Osteoblast (primary cell): Measurements from ENCODE around the gene UTF1. TPM values are rescaled to one million over a fixed set of nuclear protein-coding genes. Genes with fewer than 3 reads are reported as not detected.

Source experiments
- DNase-seq: peaks from one replicate; pipeline ENCODE4 v3.0.0; 2011; ENCODE audit warnings: low spot score, mixed read lengths; ENCODE audit not compliant: insufficient read length; ENCODE audit errors: missing footprints
- H2AFZ ChIP-seq: 2 replicates; pipeline ENCODE4 v1.6.0; 2011; ENCODE audit warnings: mild to moderate bottlenecking, low read length
- H3K27ac ChIP-seq: 2 replicates; pipeline ENCODE4 v1.5.1; 2011; ENCODE audit warnings: mild to moderate bottlenecking, low read depth, low read length, moderate library complexity
- H3K27me3 ChIP-seq: 2 replicates; pipeline ENCODE4 v1.6.0; 2012; ENCODE audit warnings: mild to moderate bottlenecking, control low read depth, inconsistent platforms, low read length, moderate library complexity; ENCODE audit not compliant: insufficient read depth
- H3K36me3 ChIP-seq: 2 replicates; pipeline ENCODE4 v1.5.1; 2011; ENCODE audit warnings: mild to moderate bottlenecking, low read length, control low read depth, moderate library complexity; ENCODE audit not compliant: insufficient read depth
- H3K4me1 ChIP-seq: 2 replicates; pipeline ENCODE4 v1.5.1; 2011; ENCODE audit warnings: mild to moderate bottlenecking, low read length, control low read depth, moderate library complexity; ENCODE audit not compliant: insufficient read depth
- H3K4me2 ChIP-seq: 2 replicates; pipeline ENCODE4 v1.6.0; 2011; ENCODE audit warnings: mild to moderate bottlenecking, low read length; ENCODE audit not compliant: insufficient read depth
- H3K4me3 ChIP-seq: fragments of 200-600 bp; sonication (generic); 3 replicates; pipeline ENCODE4 v1.5.1; 2012; ENCODE audit warnings: mild to moderate bottlenecking, low read length, inconsistent platforms; ENCODE audit not compliant: insufficient read depth
- H3K79me2 ChIP-seq: 2 replicates; pipeline ENCODE4 v1.6.0; 2012; ENCODE audit warnings: mild to moderate bottlenecking, low read length, control low read depth, inconsistent platforms; ENCODE audit not compliant: insufficient read depth
- H3K9me3 ChIP-seq: 2 replicates; pipeline ENCODE4 v1.5.1; 2011; ENCODE audit warnings: low read depth, low read length, control low read depth
- H4K20me1 ChIP-seq: 2 replicates; pipeline ENCODE4 v1.6.0; 2012; ENCODE audit warnings: mild to moderate bottlenecking, low read length, control low read depth; ENCODE audit not compliant: insufficient read depth
- CTCF ChIP-seq: IDR thresholded peaks from 2 replicates; pipeline ENCODE4 v1.5.1; 2011; ENCODE audit warnings: mild to moderate bottlenecking, low read depth, low read length, moderate library complexity; ENCODE audit errors: extremely low read depth
- total RNA-seq: library from RNA; depleted of rRNA; stranded (reverse); fragments of >200 nt; gene quantifications from 2 replicates; pipeline ENCODE4 v1.2.3, GENCODE V29; 2012

Gene UTF1
- total RNA-seq, 1 donor, result not detected

GRCh38 chr10:133281084-133281483, 51.1 kb downstream of the UTF1 start:
- Histone ChIP-seq H3K4me3 (no peak overlapping the region), H3K27me3 (peaks cover 10% of the 10 kb centered on the region), H3K36me3 (peaks cover 40% of the 10 kb centered on the region), H3K4me1 (no peaks in the 10 kb centered on the region), H4K20me1 (peaks cover 12% of the 10 kb centered on the region), H3K4me2 (no peak overlapping the region), H3K9me3 (no peaks in the 10 kb centered on the region), H2AFZ (no peak overlapping the region), H3K27ac (no peak overlapping the region), H3K79me2 (peaks cover 3% of the 10 kb centered on the region)
- no peak for DNase-seq
- no peak for TF ChIP-seq CTCF

Other genes starting within 250 kb of the UTF1 start
- gene ADGRA1, start 142.3 kb upstream of the UTF1 start, total RNA-seq, result not detected in 2 replicates
- gene KNDC1, start 70.0 kb upstream of the UTF1 start, total RNA-seq, result under 0.01 TPM in 1 of 2 replicates, not detected in the other
- gene VENTX, start 7.6 kb downstream of the UTF1 start, total RNA-seq, result not detected in 2 replicates
- 1.2 and 2.2 TPM in 2 replicates for gene ADAM8, start 46.7 kb downstream of the UTF1 start, total RNA-seq
- gene TUBGCP2, start 78.7 kb downstream of the UTF1 start, total RNA-seq, result 60.8 and 63.6 TPM in 2 replicates
- 20.9 and 24.6 TPM in 2 replicates for gene ZNF511, start 78.7 kb downstream of the UTF1 start, total RNA-seq
- not detected in 2 replicates for gene CALY, start 106.7 kb downstream of the UTF1 start, total RNA-seq
- gene PRAP1, start 117.2 kb downstream of the UTF1 start, total RNA-seq, result not detected in 2 replicates
- 5.1 and 6.5 TPM in 2 replicates for gene FUOM, start 127.8 kb downstream of the UTF1 start, total RNA-seq
- 55.4 and 56.1 TPM in 2 replicates for gene ECHS1, start 143.1 kb downstream of the UTF1 start, total RNA-seq
- 5.9 and 7.6 TPM in 2 replicates for gene PAOX, start 149.0 kb downstream of the UTF1 start, total RNA-seq
- gene MTG1, start 163.9 kb downstream of the UTF1 start, total RNA-seq, result 28.3 and 31.5 TPM in 2 replicates
- gene SPRN, start 194.4 kb downstream of the UTF1 start, total RNA-seq, result under 0.01 TPM in 2 replicates
- gene SCART1, start 223.7 kb downstream of the UTF1 start, total RNA-seq, result 5.1 and 5.6 TPM in 2 replicates